ENCODE data around the gene PCNX1.

- TF ChIP-seq TAF1 (IDR thresholded peaks at IDR 0.05; ENCODE audit: borderline replicate concordance, insufficient read depth, low read length) (no peak), POLR2AphosphoS5 (IDR thresholded peaks at IDR 0.05; ENCODE audit: low read depth, low read length) (no peak)
Measured at GRCh38 chr14:71089971-71090370, 182.7 kb downstream of the PCNX1 start.

All from PFSK-1 (cell line).